ENCODE results near the gene DBN1. TPM values are rescaled to one million over a fixed set of nuclear protein-coding genes. Genes with fewer than 3 reads are reported as not detected.

DBN1 gene
- total RNA-seq, 4 donors from 2014 or later, result 61.4 to 98.8 (median 68.0) TPM

- intact Hi-C loops (cut with DNase I), result no loop called here
- no peak overlapping the region for H3K4me3 ChIP-seq (replicated peaks in 1 of 3)
Observed at GRCh38 chr5:177433658-177434217, 39.7 kb downstream of the DBN1 start.

DNA sequence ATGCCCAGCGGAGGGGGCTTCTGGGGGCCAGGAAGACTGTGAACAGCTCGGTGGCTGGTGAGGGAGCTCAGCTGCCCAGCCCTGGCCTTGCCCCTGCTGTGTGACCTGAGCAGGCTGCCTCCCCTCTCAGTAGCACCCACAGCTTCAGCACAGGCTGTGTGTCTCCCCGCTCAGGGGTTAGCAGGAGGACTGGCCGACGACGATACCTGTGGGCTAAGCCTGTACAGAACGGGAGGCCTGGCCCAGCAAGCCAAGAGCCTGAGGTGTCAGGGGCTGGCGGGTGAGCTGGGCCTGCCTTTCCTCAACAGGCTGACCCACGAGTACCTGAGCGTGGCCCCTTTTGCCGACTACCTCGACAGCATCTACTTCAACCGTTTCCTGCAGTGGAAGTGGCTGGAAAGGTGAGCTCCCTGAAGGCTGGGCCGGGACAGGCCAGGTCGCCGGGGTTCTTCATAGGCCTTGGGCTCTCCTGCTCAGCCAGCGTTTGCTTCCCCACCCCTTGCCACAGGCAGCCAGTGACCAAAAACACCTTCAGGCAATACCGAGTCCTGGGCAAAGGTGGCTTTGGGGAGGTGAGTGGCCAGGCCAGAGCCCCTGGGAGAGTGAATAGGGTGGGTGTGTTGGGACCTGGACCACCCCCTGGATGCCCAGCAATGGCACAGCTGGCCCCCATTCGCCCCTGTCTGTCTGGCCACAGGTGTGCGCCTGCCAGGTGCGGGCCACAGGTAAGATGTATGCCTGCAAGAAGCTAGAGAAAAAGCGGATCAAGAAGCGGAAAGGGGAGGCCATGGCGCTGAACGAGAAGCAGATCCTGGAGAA, 40.4 kb downstream of the DBN1 start:
- no peak overlapping the region for H3K27ac ChIP-seq
- no peaks in the 10 kb centered on the region for H3K9me3 ChIP-seq
- no peak for TF ChIP-seq POLR2A (IDR thresholded peaks at IDR 0.05)
- TF ChIP-seq, protein P1, sequence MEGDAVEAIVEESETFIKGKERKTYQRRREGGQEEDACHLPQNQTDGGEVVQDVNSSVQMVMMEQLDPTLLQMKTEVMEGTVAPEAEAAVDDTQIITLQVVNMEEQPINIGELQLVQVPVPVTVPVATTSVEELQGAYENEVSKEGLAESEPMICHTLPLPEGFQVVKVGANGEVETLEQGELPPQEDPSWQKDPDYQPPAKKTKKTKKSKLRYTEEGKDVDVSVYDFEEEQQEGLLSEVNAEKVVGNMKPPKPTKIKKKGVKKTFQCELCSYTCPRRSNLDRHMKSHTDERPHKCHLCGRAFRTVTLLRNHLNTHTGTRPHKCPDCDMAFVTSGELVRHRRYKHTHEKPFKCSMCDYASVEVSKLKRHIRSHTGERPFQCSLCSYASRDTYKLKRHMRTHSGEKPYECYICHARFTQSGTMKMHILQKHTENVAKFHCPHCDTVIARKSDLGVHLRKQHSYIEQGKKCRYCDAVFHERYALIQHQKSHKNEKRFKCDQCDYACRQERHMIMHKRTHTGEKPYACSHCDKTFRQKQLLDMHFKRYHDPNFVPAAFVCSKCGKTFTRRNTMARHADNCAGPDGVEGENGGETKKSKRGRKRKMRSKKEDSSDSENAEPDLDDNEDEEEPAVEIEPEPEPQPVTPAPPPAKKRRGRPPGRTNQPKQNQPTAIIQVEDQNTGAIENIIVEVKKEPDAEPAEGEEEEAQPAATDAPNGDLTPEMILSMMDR (IDR thresholded peaks at IDR 0.05), result no peak
- no peak for DNase-seq
- WGBS, 2 donors, result 93 to 95% methylated on average over 16 to 23 of the region's 25 CpGs
- no peak overlapping the region for H3K4me3 ChIP-seq (replicated peaks in 1 of 3)
- intact Hi-C loops (cut with DNase I), result no loop called here
- peaks cover 46% of the 10 kb centered on the region in 2 donors for H3K36me3 ChIP-seq
- H3K4me1 ChIP-seq, result peaks cover under 1 to 2% of the 10 kb centered on the region in 2 donors
- H3K27me3 ChIP-seq, result no peaks in the 10 kb centered on the region

More at GRCh38 chr5:177433658-177434217, 39.7 kb downstream of the DBN1 start:
- TF ChIP-seq POLR2A (IDR thresholded peaks at IDR 0.05), result no peak
- TF ChIP-seq, protein P1 (IDR thresholded peaks at IDR 0.05), result no peak
- H3K27me3 ChIP-seq, result no peaks in the 10 kb centered on the region
- no peak overlapping the region for H3K27ac ChIP-seq
- 94 to 95% methylated on average over 16 to 25 of the region's 29 CpGs for WGBS, 2 donors
- H3K36me3 ChIP-seq, result peaks cover 46 to 53% of the 10 kb centered on the region in 2 donors
- no peak for DNase-seq
- no peaks in the 10 kb centered on the region for H3K4me1 ChIP-seq
- no peaks in the 10 kb centered on the region for H3K9me3 ChIP-seq

DNA sequence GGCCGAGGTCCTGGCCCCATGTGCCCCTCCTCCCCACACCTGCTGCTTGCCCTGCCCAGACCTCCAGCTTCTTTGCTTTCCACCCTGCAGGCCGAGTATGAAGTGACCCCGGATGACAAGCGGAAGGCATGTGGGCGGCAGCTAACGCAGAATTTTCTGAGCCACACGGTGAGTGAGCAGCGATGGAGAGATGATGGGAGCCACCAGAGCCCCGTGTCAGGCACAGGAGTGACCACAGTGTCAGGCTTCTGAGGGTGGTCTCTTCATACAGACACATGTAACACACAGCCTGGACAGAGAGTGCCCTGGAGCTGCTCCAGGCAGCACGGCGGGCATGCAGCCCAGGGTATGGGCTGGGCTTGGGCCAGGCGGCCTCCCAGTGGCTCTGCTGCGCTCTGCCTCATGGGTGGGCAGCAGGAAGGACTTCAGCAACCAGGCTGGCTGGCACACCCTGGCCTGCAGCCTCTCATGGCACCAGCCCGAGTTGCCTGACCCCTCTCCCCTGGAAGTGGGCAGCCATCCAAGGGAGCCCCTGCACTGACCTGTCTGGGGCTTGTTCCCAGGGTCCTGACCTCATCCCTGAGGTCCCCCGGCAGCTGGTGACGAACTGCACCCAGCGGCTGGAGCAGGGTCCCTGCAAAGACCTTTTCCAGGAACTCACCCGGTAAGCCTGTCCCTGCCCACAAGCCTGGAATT, 41.1 kb downstream of the DBN1 start:
- no peak for TF ChIP-seq POLR2A (IDR thresholded peaks at IDR 0.05)
- TF ChIP-seq, protein P1 (IDR thresholded peaks at IDR 0.05), result no peak
- Histone ChIP-seq H3K27ac (no peak overlapping the region), H3K4me1 (peaks cover 8 to 9% of the 10 kb centered on the region in 2 donors), H3K9me3 (no peaks in the 10 kb centered on the region), H3K36me3 (peaks cover 42 to 46% of the 10 kb centered on the region in 2 donors), H3K27me3 (no peaks in the 10 kb centered on the region), H3K4me3 (replicated peaks in 1 of 3) (no peak overlapping the region)
- DNase-seq, result no peak
- intact Hi-C loops (cut with DNase I), result no loop called here
- WGBS, 2 donors, result 88 to 90% methylated on average over 9 to 17 of the region's 18 CpGs

- DNase-seq, result no peak
- intact Hi-C loops (cut with DNase I), result no loop called here
- TF ChIP-seq, protein P1 (IDR thresholded peaks at IDR 0.05), result no peak
- no peak for TF ChIP-seq POLR2A (IDR thresholded peaks at IDR 0.05)
- Histone ChIP-seq H3K4me3 (replicated peaks in 1 of 3) (no peak overlapping the region), H3K36me3 (peaks cover 42 to 43% of the 10 kb centered on the region in 2 donors), H3K4me1 (peaks cover 13% of the 10 kb centered on the region in 2 donors), H3K27me3 (no peaks in the 10 kb centered on the region), H3K9me3 (no peaks in the 10 kb centered on the region), H3K27ac (no peak overlapping the region)
- 84 to 98% methylated on average over 8 to 13 of the region's 29 CpGs for WGBS, 2 donors
Observed at GRCh38 chr5:177431317-177432142, 41.9 kb downstream of the DBN1 start.
